ENCODE data around the gene AFF3. TPM values are rescaled to one million over a fixed set of nuclear protein-coding genes. Genes with fewer than 3 reads are reported as not detected.

AFF3 gene
- total RNA-seq, 4 donors from 2014 or later = 8.5 to 77.2 (median 27.1) TPM

GRCh38 chr2:99637159-99637697 is 505.2 kb downstream of the AFF3 start:
- no peak for TF ChIP-seq POLR2A (IDR thresholded peaks at IDR 0.05)
- TF ChIP-seq, protein P1, sequence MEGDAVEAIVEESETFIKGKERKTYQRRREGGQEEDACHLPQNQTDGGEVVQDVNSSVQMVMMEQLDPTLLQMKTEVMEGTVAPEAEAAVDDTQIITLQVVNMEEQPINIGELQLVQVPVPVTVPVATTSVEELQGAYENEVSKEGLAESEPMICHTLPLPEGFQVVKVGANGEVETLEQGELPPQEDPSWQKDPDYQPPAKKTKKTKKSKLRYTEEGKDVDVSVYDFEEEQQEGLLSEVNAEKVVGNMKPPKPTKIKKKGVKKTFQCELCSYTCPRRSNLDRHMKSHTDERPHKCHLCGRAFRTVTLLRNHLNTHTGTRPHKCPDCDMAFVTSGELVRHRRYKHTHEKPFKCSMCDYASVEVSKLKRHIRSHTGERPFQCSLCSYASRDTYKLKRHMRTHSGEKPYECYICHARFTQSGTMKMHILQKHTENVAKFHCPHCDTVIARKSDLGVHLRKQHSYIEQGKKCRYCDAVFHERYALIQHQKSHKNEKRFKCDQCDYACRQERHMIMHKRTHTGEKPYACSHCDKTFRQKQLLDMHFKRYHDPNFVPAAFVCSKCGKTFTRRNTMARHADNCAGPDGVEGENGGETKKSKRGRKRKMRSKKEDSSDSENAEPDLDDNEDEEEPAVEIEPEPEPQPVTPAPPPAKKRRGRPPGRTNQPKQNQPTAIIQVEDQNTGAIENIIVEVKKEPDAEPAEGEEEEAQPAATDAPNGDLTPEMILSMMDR (IDR thresholded peaks at IDR 0.05) = no peak
- peak overlapping the region; percentile 6 to 63 for H3K27ac ChIP-seq

GRCh38 chr2:99636144-99637034 is 506.0 kb downstream of the AFF3 start:
- peaks cover 3 to 6% of the 10 kb centered on the region in 2 donors for H3K4me1 ChIP-seq
- TF ChIP-seq POLR2A (IDR thresholded peaks at IDR 0.05) = peak in 1 of 2 donors; percentile 23
- TF ChIP-seq, protein P1 (IDR thresholded peaks at IDR 0.05) = peak in 2 of 4 experiments; percentile 4 to 8
- intact Hi-C loops (cut with DNase I; ENCODE audit: low total_unique reads) = no loop called here
- no peaks in the 10 kb centered on the region for H3K9me3 ChIP-seq
- H3K4me3 ChIP-seq = no peak overlapping the region
- no peaks in the 10 kb centered on the region for H3K36me3 ChIP-seq
- H3K27ac ChIP-seq = peak overlapping the region; percentile 6 to 63
- no peaks in the 10 kb centered on the region for H3K27me3 ChIP-seq
- DNase-seq = peak; percentile 93 to 94

More at GRCh38 chr2:99637159-99637697, 505.2 kb downstream of the AFF3 start:
- H3K4me3 ChIP-seq = no peak overlapping the region
- H3K4me1 ChIP-seq = peaks cover 3 to 6% of the 10 kb centered on the region in 2 donors
- no peak for DNase-seq
- H3K9me3 ChIP-seq = no peaks in the 10 kb centered on the region
- H3K27me3 ChIP-seq = no peaks in the 10 kb centered on the region
- no peaks in the 10 kb centered on the region for H3K36me3 ChIP-seq
- intact Hi-C loops (cut with DNase I; ENCODE audit: low total_unique reads) = no loop called here

GRCh38 chr2:99635710-99636109 is 506.7 kb downstream of the AFF3 start:
- peak overlapping the region; percentile 6 to 63 for H3K27ac ChIP-seq
- peaks cover 3 to 6% of the 10 kb centered on the region in 2 donors for H3K4me1 ChIP-seq
- DNase-seq = no peak
- H3K9me3 ChIP-seq = no peaks in the 10 kb centered on the region
- H3K36me3 ChIP-seq = no peaks in the 10 kb centered on the region
- no peak overlapping the region for H3K4me3 ChIP-seq
- TF ChIP-seq, protein P1 (IDR thresholded peaks at IDR 0.05) = no peak
- no peak for TF ChIP-seq POLR2A (IDR thresholded peaks at IDR 0.05)
- intact Hi-C loops (cut with DNase I; ENCODE audit: low total_unique reads) = no loop called here
- no peaks in the 10 kb centered on the region for H3K27me3 ChIP-seq

- Histone ChIP-seq H3K36me3 (no peaks in the 10 kb centered on the region), H3K27me3 (no peaks in the 10 kb centered on the region), H3K27ac (no peak overlapping the region), H3K4me3 (no peak overlapping the region), H3K4me1 (peaks cover 3 to 6% of the 10 kb centered on the region in 2 donors), H3K9me3 (no peaks in the 10 kb centered on the region)
- DNase-seq = no peak
- no peak for TF ChIP-seq POLR2A (IDR thresholded peaks at IDR 0.05)
- TF ChIP-seq, protein P1 (IDR thresholded peaks at IDR 0.05) = no peak
- intact Hi-C loops (cut with DNase I; ENCODE audit: low total_unique reads) = no loop called here
Observed at GRCh38 chr2:99634234-99634633, 508.2 kb downstream of the AFF3 start.

DNA sequence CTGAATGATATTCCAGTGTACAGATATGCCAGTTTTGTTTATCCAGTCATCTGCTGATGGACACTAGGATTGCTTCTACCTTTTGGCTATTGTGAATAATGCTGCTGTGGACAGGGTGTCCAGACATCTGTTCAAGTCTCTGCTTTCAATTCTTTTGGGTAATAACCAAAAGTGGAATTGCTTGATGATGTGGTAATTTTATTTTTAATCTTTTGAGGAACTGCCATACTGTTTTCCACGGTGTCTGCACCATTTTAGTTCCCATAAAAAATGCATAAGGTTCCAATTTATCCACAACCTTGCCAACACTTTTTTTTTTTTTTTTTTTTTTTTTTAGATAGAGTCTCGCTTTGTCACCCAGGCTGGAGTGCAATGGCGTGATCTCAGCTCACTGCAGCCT is 510.7 kb downstream of the AFF3 start:
- H3K27ac ChIP-seq = no peak overlapping the region
- H3K9me3 ChIP-seq = no peaks in the 10 kb centered on the region
- no peaks in the 10 kb centered on the region for H3K27me3 ChIP-seq
- DNase-seq = no peak
- H3K36me3 ChIP-seq = no peaks in the 10 kb centered on the region
- no peak for TF ChIP-seq POLR2A (IDR thresholded peaks at IDR 0.05)
- TF ChIP-seq, protein P1 (IDR thresholded peaks at IDR 0.05) = no peak
- H3K4me1 ChIP-seq = peaks cover 0 to 6% of the 10 kb centered on the region in 2 donors
- intact Hi-C loops (cut with DNase I; ENCODE audit: low total_unique reads) = no loop called here
- H3K4me3 ChIP-seq = no peak overlapping the region

Data from uterus (tissue), 4 donors.